NCI-H2196 treated with DMSO at 0.1 percent for 48 hours (cell line): Measurements from ENCODE around the gene AKT1S1.

Source experiments
- DNase-seq: peaks from one replicate; lab custom pipeline; 2025; ENCODE audit not compliant: unreplicated experiment; lab: John Stamatoyannopoulos, UW

The AKT1S1 gene

DNA sequence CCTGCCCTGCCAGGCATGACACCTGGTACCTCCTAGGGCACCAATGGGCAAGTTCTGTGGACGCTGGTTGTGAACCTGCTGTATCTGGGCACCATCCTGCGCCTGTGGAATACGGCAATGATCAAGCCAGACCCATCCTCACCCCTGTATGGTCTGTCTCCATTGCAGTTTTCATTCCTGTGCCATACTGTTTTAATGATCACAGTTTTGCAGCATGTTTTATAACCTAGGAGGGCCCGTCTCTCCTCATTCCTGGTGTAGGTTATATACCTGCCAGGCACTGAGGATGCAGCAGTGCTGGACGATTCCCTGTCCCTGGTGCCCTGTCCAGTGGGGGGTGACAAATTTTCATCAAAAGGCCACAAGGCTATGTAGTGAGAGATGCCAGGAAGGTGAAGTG is 5.9 kb upstream of the AKT1S1 start:
- no peak for DNase-seq

DNA sequence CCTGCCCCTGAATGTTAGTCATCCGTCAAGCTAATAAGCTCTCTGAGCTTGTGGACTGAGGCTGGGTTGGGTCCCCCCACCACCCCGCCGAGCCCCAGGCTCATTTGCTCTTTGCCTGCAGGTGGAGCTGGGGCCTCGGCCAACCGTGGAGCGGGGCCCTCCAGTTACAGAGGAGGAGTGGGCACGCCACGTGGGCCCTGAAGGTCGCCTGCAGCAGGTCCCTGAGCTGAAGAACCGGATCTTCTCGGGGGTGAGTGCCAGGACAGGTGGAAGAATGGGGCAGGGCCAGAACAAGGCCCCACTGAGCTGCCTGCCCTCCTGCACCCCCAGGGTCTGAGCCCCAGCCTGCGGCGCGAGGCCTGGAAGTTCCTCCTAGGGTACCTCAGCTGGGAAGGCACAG is 5.5 kb upstream of the AKT1S1 start:
- DNase-seq: no peak

DNA sequence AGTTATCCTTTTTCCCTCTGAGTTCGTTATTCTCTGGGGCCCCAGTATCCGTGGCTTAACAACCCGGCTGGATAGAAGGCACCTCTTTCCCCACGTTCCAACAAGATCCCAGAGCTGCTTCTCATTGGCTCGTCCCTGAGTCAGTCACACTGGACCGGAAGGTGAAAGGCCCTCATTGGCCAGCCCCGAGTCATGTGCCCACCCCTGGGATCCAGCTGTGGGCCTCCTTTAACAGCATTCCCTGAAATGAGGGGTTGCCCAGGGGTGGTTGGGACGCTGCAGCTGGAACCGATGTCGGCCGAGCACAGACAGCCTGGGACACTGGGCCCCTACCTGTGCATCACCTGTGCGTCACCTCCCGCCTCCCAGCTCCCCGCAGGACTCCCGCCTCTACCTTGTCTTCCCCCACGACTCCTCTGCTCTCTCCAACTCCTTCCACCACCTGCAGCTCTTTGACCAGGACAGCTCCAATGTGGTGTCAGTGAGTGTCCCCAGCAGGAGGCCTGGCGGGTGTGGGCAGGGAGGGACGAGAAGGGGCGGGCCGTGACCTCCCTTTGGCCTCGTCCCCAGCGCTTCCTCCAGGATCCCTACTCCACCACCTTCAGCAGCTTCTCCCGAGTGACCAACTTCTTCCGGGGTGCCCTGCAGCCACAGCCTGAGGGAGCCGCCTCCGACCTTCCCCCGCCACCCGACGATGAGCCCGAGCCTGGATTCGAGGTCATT is 4.7 kb upstream of the AKT1S1 start:
- DNase-seq: no peak

DNA sequence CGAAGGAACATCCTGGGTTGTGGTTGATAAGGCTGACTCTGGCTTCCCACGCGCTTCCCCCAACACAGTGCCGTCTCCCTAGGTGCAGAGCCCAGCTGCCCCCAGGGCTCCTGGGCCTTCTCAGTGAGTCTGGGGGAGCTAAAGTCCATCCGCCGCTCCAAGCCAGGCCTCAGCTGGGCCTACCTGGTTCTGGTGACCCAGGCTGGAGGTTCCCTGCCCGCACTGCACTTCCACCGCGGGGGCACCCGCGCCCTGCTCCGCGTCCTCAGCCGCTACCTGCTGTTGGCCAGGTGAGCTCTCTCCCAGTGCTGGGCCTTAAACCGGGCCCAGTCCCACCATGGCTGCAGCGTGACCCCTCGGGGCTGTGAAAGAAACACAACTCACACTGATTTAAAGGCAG is 4.0 kb upstream of the AKT1S1 start:
- no peak for DNase-seq

DNA sequence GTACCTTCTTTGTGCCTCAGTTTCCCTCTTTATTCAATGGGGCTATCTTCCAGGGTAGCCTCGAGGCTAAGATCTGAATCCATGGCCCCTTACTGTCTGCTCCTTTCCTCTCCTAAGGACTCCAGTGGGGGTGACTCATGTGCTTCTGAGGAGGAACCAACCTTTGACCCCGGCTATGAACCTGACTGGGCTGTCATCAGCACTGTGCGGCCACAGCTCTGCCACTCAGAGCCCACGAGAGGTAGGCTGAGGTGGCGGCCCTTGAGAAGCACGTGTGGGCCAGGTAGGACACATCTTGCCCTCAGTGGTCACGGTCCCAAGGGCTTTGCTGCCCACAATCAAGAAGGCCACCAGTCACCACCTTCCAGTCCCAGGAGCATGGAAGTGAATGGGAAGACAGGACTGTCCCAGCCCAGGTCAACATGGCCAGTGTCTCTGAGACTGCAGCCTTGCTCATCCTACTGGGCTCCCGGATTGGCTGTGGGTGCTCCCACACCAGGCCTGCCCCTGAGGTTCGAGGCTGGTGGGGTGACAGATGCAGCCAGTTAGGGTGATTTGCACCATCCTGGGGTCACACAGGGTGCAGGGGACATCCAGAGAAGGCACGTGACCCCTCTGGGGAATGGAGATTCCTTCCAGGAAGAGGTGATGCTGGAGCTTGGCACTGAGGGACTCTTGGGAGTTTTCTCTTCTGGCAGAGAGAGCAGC is 3.2 kb upstream of the AKT1S1 start:
- no peak for DNase-seq

DNA sequence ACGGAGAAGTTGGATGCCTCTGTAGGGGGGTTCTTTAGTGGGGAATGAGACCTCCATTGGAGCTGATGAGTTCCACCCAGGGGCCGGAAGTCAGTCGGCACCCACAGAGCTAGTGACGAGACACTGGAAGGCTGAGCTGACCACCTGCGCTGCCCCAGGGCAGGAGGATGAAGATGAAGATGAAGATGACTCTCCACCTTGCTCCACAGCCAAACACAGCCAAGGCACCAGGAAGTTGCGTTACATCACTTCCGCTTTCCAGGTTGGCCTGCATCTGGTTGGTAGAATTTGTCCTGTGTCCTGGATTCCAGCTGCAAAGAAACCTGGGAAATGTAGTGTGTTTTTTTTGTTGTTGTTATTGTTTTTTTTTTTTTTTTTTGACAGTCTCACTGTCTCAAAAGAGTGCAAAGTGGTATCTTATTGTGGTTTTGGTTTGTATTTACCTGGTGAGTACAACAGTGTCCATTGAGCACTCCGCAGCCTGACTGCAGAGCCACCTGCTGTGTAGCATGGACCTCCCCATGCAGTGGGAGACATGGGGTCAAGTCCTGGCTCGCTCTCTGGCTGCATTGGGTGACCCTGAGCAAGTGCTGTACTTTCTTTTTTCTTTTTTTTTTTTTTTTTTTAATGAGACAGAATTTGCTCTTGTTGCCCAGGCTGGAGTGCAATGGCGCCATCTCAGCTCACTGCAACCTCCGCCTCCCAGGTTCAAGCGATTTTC is 2.2 kb upstream of the AKT1S1 start:
- DNase-seq: no peak

DNA sequence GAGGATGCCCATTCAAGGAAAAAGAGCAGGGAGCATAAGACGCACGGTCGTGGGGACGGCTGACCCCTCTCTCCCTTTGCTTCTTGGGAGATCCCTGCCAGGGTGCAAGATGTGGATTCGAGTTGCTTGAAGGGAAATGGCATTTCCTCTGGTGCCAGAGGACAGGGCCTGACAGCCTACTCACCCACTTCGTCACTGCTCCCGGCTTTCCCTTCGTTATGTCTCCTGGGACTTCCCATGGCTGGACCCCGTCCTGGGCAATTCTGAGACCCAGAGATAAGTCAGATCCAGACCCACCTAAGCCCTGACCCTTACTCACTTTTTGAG is 1.6 kb upstream of the AKT1S1 start:
- no peak for DNase-seq

DNA sequence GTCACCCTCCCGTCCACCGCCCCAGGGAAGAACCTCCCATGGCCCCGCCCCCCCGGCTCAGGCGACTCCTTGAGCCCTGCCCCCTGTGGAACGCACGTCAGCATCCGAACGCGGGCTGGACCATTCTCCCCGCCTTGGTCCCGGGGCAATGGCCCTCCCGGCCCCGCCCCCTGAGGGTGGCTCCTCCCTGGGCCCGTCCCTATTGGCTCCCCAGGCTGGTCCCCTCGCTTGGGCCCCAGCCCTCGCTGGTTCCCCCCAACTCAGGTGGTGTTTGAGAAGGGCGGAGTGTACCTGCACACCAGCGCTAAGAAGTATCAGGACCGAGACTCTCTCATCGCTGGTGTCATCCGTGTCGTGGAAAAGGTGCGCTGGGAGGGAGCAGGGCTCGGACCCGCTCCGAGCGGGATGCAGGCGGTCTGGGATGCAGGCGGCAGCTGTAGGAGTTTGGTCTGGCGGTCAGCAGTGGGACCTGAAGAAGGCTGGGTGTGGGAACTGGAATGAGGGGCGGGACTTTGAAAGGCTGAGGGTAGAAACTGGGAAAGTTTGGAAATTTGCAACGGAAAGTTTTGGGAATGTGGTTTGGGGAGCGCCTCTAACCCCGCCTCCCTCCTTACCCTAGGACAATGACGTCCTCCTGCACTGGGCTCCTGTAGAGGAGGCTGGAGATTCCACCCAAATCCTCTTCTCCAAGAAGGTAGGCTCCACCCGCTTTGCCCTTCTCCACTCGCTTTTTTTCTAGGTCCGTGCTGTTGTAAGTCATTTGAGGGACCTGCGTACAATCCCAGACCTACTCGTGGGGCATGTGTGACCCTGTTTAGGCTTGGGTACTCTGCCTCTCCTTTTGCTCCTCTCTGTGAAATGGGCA is 956 bp upstream of the AKT1S1 start:
- DNase-seq: peak; percentile 89

DNA sequence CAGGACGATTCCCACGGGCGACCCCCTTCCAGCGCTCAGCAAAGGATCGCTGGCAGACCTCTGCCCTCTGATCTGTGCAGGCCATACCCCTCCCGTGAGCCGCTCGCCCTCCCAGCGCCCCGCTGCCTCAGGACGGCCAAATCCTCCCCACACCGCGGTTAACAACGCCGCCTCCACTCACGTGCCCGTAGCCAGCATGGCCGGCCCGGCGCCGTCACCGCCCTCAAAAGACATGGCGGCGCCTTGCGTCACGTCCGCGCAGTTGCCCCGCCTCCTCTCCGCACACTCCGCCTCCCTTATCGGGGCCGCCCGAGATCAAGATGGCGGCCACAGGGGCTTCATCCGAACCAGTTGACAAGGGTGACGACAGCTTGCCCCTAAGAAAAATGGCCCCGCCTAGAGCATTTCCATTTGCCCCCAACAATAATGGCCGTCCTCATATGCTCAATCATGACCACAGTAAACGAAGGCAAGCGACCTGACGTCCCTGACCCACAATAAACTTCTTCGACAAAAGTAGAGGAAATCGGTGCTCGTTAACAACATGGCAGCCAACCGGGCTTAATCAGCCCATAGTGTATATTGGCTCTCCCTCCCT is 634 bp downstream of the AKT1S1 start:
- DNase-seq: peak; percentile 95

DNA sequence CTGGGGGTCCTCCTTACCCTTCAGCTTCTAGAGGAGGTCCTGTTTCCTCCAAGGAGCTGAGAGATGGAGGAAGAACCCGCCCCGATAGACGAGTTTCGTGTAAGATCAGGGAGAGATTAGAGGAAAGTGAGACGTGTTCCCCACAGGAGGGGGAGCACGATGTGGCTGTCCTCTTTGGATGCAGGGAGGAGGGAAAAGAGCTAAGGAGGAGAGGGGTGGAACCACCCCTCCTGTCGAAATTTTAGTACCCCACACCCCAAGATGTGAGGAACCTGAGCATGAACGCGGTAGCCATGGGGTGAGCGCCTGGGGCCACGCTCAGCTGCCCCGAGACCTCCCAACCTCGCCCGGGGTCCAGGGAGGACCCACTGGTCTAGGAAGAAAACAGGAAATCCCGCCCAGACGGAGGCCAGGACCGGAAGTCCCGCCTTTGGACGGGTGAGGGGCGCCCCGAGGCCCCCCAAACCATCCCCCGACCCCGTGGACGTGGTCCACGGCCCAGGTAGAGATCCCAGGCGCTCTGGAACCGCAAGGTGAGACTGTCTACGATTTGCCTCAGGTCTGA is 1.2 kb downstream of the AKT1S1 start:
- DNase-seq: no peak

DNA sequence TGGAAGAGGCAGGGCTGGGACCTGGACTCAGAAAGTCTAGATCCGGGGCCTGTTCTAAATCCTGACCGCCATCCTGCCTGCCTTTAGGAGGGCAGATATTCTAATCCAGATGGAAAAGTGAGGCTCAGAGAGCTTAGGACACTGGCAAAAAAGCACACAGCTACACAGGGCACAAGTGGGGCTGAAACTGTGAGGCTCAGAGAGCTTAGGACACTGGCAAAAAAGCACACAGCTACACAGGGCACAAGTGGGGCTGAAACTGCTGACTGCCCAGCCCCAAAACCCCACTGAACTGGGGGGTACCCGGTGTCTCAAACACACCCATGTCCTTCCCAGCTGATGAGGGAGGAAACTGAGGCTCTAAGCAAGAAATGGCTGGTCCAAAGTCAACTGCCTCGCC is 2.0 kb downstream of the AKT1S1 start:
- no peak for DNase-seq

DNA sequence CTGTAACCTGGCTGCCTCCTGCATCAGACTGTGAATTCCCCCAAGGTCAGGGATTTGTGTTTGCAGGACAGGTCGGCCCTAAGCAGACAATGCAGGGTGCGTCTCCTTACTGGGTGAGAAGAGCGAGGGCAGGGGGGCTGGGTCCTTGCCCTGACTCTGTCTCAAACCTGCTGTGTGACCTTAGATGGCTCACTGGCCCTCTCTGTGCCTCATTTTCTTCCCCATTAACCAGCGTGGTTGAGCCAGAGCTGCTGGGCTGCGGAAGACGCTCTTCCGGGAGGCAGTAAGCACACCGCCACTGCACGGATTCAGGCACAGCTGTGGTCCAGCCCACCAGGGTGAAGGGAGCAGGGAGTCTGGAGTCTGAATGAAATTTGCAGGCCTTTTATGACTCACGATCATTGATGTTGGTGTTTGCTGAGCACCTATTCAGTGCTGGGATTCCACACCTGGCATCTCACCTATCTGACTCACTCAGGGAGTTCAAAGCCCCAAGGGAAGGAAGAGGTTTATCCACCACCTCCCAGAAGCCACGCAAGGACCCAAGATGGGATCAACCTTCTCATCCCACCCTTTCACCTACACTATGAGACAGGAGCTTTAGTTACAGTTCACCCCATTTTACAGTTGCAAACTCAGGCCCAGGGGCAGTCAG is 2.5 kb downstream of the AKT1S1 start:
- DNase-seq: no peak

DNA sequence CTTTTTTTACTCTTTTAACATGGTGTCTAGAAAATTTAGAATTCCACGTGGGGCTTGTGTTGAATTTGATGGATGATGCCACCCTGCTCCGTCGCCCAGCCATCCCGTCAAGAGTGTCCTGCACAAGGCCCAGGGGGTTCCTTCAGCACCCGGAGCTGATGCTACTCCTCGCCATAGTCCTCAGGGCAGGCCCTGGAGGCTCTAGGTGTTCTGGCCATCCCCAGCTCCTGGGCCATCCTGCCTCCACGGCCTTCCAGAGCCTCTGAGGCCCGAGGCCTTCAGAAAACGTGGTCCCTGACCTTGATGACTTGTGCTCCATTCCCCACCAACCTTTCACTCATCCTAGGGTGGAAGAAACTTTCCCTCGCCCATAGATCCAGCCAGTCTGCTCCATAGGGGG is 3.3 kb downstream of the AKT1S1 start:
- DNase-seq: no peak

DNA sequence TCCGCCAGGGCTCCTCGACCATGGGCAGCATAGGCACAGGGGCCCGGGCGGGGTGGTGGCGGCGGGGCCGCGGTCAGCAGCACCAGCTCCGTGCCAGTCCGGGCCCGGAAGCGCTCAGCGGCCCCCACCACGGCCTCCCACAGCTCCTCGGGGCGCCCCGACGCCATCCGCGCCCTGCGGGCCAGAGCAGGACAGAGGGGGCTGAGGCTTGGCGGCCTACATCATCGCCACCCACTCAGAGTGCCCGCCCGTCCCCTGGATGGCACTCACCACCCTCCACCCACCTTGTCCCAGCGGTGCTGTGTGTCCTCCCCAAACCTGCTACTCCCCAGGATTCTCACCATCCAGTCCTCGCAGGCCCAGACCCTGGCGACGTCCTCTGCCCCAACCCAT is 4.0 kb downstream of the AKT1S1 start:
- DNase-seq: no peak

DNA sequence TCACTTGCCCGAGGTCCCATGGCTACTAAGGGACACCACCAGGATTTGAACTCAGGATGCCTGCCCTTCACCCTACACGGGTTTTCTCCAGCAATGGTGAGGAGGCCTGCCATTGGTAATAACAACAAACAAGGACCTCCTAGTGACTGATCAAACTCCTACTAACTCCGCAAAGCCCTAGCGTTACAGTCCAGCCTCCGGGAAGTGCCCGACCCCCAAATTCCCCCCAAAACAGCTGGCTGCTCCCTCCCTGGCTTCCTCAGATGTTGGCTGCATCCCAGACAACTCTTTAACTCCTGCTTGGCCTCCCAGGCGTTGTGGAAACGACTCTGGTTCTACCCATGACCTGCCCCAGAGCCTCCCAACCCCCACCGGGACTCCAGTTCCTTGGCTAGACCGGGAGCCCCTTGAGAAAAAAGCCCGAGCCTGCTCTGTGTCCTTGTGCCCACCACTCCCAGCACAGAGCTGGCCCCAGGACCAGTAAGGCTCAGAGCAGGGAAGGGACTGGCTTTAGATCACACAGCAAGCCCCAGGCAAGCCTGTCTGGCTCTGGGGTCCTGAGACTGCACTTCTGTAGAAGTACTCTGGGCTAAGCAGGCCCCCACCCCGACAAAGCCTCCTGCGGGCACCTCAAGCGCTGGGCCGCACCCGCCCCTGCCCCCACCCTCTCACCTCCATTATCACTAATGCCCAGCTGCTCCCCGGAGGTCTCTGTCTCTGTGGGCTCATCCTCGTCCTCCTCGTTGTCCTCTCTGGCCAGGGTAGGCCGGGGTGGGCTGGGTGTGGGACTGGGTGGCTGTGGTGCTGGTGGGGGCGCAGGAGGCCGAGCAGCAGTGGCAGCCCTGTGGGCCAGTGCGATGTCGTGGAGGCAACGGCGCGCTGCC is 4.7 kb downstream of the AKT1S1 start:
- DNase-seq: no peak

DNA sequence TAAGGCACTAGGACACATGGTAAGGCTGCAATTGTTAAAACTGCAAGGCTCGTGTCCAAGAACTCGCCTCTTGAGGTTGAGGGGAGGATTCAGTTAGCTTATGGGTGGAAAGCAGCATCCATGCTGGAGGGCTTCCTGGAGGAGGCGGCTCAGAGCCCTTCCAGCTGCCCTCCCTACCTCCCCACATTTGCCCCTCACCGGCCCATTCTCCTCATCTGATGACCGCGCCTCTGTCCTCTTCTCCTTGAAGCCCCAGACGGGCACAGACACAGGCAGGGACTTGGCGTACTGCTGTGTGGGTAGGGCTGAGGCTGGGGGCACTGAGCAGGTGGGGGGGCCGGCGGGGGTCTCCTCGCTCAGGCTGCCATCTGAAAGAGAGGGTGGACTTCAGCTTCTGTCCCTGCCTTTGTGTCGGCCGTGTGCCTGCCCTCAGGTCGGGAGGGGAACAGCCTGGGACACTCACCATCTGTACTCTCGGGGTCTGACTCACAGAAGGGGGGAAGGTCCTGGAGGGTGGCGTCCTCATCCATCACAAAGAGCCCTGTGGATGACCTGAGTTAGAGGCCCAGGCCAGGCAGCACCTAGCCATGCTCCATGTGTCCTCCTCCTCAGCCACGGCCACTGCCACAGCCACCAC is 5.7 kb downstream of the AKT1S1 start:
- DNase-seq: no peak

DNA sequence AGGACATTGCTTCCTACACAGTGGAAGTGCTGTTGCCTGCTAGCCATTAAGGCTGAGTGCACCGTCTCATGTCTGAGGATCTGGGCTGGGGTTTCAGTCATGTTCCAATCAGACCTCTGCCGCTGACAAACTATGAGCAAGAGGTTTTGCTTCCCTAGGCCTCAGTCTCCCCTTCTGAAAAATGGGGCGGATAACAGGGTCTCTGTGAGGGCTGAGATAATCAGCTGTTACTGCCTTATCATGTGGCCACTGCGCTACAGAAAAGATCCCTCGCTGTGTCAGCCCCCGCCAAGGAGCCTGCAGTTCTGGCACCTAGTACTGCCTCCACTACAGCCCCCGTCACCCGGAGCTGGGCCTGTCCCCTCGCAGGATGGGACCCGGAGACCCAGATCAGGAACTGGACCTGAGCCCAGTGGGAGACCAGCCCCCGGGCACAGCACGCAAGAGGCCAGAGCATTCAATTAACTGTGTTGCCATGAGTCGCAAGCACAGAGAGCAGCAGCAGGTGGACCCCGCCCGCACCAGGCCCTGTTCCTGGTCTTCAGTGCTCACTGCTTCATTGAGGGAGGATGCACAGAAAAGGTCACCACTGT is 6.8 kb downstream of the AKT1S1 start:
- no peak for DNase-seq
